Superior temporal gyrus (tissue), 1 donor: ENCODE data around the gene BLM.

ENCODE experiments used
- DNase-seq: peaks from one replicate; pipeline ENCODE4 v3.0.0-alpha.2; 2016; ENCODE audit errors: extremely low spot score

BLM gene

DNA sequence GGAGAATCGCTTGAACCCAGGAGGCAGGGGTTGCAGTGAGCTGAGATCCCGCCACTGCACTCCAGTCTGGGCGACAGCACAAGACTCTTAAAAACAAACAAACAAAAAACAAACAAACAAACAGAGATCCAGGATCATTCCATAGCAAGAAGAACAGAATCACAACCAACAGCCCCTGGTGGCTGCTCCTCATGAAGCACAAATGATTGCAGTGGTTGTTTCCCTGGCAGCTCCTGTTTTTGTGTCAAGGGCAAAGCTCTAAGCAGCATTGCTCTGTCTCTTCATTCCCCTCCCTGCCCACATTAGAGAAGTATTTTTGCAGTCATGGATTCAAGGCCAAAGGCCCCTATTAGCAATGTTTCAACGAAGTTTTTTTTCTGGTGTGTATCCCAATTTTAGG is 25.8 kb upstream of the BLM start:
- DNase-seq, result no peak

DNA sequence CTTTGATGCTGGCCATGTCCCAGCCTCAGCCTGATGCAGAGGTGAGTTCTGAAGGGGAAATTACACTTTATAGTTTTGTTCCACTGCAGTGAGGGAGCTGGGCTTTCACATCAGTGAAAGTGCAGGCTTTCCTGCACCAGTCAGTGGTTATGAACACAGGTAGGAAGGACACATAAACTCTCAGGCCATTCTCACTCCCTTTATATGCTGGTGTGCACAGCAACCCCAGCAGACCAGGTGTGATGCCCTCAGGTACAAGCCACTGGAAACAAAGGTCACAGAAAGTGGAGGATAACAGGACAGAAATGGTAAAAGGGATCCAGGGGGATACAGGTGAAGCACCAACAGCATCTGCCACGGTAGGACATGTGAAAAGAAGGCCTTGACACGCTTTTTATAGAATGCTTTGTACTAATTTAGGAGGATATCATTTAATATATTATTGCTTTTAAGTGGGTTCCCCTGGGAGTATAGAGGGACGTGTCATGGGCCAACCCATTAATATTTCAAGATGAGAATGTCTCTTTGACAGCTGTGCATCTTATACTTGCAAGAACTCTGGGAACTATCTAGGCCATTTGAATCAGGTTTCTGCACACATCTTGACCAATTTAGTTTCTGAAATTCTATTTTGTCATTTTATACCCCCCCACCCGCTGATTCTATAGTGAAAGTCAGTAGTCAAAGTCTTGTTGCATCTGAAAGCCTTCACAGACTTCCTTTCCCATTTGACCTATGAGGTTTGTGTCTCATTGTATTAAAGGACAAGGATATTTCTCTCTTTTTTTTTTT is 25.0 kb upstream of the BLM start:
- no peak for DNase-seq

- no peak for DNase-seq
These were observed 22.2 kb upstream of the BLM start for GRCh38 chr15:90694987-90695386.

DNA sequence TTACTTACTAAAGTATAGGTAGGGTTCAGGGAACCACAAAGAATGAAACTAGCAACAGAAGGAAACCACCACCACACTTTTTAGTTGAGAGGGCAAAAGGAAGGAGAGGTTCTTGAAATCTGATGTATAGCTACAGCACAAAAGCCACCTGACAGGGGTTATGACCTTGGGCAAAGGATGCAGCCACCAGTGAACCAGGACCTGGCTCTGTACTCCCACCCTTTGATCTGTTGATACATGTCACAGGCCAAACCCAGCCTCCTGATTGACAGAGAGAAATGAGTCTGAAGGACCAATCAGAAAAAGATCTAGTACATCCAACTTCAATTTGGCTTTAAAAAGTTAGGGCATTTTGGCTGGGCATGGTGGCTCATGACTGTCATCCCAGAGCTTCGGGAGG is 20.0 kb upstream of the BLM start:
- no peak for DNase-seq

DNA sequence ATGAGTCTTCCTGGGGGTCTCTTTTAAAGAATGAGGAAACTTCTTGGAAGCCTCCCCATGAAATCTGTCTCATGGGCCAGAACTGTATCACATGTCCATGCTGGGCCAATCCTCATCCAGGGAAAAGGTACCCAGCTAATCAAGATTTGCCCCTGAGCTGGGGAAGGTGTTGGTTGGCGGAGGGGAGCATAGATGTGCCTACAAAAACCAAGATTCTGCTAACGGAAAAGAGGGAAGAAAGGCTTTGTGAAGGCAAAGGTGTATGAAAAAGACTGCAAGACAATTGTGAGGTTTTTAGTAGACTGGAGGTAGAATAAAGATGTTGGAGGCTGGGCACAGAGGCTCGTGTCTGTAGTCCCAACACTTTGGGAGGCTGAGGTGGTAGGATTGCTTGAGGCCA is 18.5 kb upstream of the BLM start:
- no peak for DNase-seq

- DNase-seq, result no peak
These were observed 16.1 kb upstream of the BLM start for GRCh38 chr15:90701048-90701447.

DNA sequence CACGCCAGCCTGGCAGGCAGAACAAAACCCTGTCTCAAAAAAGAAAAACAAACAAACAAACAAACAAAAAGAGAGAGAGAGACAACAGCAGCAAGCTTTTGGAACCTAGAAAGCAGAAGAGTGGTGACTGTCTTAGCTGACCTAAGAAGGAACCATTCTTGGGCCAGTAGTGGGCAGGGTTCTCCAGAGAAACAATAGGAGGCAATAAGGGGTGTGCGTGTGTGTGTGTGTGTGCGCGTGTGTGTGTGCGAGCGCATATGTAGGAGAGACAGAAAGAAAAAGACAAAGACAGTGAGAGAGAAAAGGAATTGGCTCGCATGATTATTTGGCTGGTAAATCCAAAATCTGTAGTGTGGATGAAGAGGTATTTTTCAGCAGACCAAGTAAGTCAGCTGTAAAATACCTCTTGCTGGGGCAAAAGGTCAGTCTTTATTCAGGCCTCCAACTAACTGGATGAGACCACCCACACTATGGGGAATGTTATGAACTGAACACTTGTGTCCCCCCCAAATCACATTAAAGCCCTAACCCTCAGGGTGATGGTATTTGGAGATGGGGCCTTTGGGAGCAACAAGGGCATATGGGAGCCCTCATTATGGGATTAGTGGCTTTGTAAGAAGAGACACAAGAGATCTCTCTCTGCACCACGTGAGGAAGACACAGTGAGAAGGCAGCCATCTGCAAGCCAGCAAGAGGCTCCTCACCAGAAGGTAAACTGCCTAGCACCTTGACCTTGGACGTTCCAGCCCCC is 15.1 kb upstream of the BLM start:
- no peak for DNase-seq

GRCh38 chr15:90703455-90703854 is 13.7 kb upstream of the BLM start:
- no peak for DNase-seq

GRCh38 chr15:90705212-90705611 is 11.9 kb upstream of the BLM start:
- no peak for DNase-seq

DNA sequence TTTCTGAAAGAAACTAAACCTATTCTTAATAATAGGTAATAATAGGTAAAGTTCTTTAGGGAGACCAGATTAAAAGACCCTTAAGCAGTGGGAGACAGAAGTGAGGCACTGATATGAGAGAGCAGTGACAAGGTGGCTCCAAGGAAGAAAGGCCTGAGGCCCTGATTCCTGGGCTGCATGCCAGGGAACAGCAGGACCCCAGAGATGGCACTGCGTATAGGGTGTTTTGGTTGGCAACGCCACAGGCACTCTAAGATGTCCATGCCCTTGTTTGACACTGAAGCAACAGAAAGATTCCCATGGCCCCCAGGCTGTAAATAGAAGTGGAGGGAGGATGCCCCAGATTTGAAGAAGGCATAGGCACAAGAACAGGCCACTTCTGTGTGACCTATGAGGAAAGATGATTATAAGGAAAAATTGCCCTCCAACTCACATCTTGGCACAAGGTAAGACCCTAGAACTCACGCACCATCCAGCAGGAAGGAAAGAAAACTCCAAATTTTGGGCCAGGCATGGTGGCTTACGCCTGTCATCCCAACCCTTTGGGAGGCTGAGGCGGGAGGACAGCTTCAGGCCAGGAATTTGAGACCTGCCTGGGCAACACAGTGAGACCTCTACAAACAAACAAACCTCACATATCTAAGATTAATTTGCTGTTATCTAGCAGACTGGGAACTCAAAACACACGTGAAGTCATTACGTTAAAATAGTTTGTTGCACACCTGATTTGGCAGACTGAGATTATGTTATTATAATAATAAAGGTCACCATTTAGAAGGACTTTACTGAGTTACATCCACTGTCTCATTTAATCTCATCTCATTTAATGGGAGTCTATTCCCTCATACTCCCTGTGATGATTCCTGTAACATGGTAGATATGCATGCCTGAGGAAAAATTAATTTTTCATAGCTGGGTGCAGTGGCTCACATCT is 10.5 kb upstream of the BLM start:
- DNase-seq, result no peak

GRCh38 chr15:90707489-90707888 is 9.7 kb upstream of the BLM start:
- DNase-seq, result no peak

DNA sequence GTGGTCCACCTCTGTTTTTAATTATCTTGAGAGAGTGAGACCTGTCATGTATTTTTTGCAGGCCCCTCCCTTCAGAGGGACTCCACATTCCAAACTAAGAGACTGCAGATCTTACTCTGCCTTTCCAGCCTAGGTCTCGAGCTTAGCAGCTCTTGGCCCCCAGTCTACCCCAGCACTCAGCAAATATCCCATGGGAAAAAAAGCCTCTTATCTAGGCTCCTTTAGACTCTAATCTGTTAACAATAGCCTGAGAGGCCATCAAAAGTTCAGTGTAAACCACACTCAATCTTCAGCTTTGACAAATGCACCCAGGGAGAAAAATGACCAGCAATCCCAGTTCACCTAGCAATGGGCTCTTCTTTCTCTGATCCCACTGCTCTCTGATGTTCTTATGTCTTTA is 8.6 kb upstream of the BLM start:
- DNase-seq, result no peak

- no peak for DNase-seq
These were observed 7.9 kb upstream of the BLM start for GRCh38 chr15:90709278-90709677.

GRCh38 chr15:90710436-90711027 is 6.6 kb upstream of the BLM start:
- DNase-seq, result no peak

GRCh38 chr15:90711418-90711824 is 5.7 kb upstream of the BLM start:
- no peak for DNase-seq

DNA sequence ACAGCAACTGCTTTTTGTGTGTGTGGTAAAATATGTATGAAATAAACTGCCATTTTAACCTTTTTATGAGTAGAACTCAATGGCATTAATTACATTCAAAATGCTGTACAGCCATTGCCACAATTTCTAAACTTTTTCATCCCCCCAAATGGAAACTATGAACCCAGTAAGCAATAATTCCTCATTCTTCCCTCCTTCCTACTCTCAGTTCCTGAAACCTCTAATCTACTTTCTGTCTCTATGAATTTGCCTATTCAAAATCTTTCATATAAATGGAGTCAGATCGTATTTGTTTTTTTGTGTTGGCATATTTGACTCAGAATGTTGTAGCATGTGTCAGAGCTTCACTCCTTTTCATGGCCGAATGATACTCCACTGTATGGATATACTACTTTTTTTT is 5.3 kb upstream of the BLM start:
- no peak for DNase-seq

- no peak for DNase-seq
These were observed 4.1 kb upstream of the BLM start for GRCh38 chr15:90713081-90713480.

DNA sequence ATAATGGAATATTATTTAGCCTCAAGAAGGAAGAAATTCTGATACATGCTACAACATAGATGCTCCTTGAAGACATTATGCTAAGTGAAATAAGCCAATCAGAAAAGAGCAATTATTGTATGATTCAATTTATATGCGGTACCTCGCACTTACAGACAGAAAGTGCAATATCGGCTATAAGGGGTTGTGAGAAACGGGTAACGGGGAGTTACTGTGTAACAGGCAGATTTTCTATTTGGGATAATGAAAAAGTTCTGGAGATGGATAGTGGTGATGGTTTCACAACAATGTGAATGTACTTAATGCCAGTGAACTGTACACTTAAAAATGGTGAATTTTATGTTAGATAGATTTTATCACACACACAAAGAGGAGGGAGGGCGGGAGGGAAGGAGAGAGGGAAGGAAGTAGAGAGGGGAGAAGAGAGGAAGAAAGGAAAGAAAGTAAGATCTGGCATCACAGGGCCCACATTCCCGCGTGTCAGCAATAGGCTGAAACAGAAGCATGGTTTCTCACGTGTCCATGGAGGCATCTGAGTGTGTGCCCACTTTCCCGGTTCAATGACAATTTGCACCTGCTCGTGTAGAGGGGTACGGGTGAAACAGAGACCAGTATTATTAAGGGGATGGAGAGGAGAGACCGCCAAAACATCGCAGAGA is 700 bp upstream of the BLM start:
- peak; percentile 13 for DNase-seq

GRCh38 chr15:90718232-90718631 is 1.1 kb downstream of the BLM start:
- no peak for DNase-seq

GRCh38 chr15:90720131-90720530 is 3.0 kb downstream of the BLM start:
- DNase-seq, result no peak

- DNase-seq, result no peak
These were observed 12.1 kb downstream of the BLM start for GRCh38 chr15:90729261-90729660.
